H1 (cell line): ENCODE measurements around the gene ASCC3. TPM values are rescaled to one million over a fixed set of nuclear protein-coding genes. Genes with fewer than 3 reads are reported as not detected.

Experiments used
- FOSL1 ChIP-seq: IDR thresholded peaks from 2 replicates; pipeline ENCODE4 v1.6.1; 2011; ENCODE audit warnings: mild to moderate bottlenecking, low read depth, low read length, moderate library complexity; ENCODE audit not compliant: insufficient read depth
- HDAC2 ChIP-seq, 2 experiments: fragments of 300-600 bp in 1 of 2; sonication (generic) in 1 of 2; IDR thresholded peaks; 2 replicates each; pipeline ENCODE4 v1.6.1; 2011 to 2012; ENCODE audit warnings: low read depth in 2 of 2, low read length in 2 of 2, mild to moderate bottlenecking in 2 of 2, moderate library complexity in 2 of 2, borderline replicate concordance in 1 of 2, inconsistent platforms in 1 of 2
- NRF1 ChIP-seq: IDR thresholded peaks from 2 replicates; pipeline ENCODE4 v1.6.1; 2011; ENCODE audit warnings: mild to moderate bottlenecking, low read depth, low read length, improper control_type of control experiment
- polyA plus RNA-seq, 7 experiments: library from polyadenylated mRNA; depleted of rRNA in 3 of 7; stranded (reverse) in 5 of 7; unstranded in 2 of 7; fragments of >200 nt in 5 of 7; fragments of 200-250 nt in 2 of 7; gene quantifications; 1 replicate in 5 of 7; 2 replicates in 1 of 7; 4 replicates in 1 of 7; pipeline versions ENCODE4 v1.2.1 to v1.2.3, GENCODE V29; 2011 to 2013; ENCODE audit warnings: missing spikeins in 2 of 7, mixed read lengths in 2 of 7
- total RNA-seq: library from RNA; stranded (reverse); fragmentation: NEBNext Ultra II Directional; extraction: Animal tissue kit (Norgen Biotek cat#: 25700); gene quantifications from 2 replicates; pipeline ENCODE4 v1.2.1, GENCODE V29; 2021

ASCC3 gene
- total and polyA plus RNA-seq, 2 of the 8 experiments (the other 6 are each of a cell fraction or from before 2014, with no cell fraction given) = 37.5 to 77.8 TPM

DNA sequence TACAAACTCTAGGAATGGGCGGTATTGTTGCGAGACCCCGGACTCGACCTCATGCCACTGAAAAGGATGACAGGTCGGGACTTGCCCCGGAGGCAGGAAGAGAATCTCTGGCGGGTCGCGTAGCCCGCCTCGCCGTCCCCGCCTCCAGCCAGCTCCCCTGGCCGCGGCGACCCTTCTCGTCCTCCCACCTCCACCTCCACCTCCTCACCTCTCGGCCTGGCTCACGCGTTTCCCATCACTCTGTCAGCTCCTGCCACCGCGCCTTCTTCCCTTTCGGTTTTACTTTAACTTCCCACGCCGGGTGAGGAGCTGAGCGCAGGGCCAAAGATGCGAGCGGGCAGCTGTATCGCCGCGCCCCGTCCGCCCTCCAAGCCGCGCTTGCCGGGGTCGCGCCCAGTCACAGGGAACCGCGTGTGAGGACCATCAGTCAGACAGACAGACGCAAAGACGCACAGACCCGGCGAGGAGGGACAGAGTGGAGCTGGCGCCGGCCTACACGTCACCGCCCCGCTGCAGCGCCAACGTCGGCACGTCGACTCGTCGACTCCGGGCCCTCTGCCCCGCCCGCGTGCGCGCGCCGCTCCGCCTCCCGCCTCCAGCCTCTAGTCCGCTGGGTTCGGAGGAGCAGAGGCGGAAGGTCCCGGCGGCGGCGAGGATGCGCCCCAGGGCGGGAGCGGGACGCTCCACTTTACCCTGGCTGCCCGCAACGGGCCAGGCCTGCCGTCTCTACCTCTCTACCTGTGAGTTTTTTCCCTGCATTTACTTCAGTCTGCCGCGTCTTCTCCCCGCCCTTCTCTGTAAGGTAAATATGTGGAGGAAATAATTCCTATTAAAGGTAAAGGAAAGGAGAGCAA is at the start of gene ASCC3 (continued):
- TF ChIP-seq NRF1 (no peak), HDAC2 (IDR thresholded peaks at IDR 0.05; ENCODE audit: borderline replicate concordance in 1 of 2, low read depth in 2 of 2, low read length in 2 of 2) (peak in 1 of 2 experiments; percentile 62; a peak in 1 of 4 replicates), FOSL1 (0 out of 2 replicates have a peak, but pooled peaks have one; percentile 16)
